Subcutaneous adipose tissue (tissue), 4 donors: ENCODE results near the gene RFTN1. TPM values are rescaled to one million over a fixed set of nuclear protein-coding genes. Genes with fewer than 3 reads are reported as not detected.

ENCODE experiments used
- total RNA-seq, 4 donors: library from RNA; depleted of rRNA; stranded (reverse); fragments of >200 nt; gene quantifications; one replicate each; pipeline ENCODE4 v1.1.0, GENCODE V29; 2016
- TF ChIP-seq, protein P1 (sequence below): fragments of 450-650 bp; IDR thresholded peaks from one replicate; pipeline ENCODE4 v1.5.1; 2016; ENCODE audit warnings: low read depth, mild to moderate bottlenecking, control low read depth, antibody characterized with exemption, moderate library complexity

The RFTN1 gene, protein sequence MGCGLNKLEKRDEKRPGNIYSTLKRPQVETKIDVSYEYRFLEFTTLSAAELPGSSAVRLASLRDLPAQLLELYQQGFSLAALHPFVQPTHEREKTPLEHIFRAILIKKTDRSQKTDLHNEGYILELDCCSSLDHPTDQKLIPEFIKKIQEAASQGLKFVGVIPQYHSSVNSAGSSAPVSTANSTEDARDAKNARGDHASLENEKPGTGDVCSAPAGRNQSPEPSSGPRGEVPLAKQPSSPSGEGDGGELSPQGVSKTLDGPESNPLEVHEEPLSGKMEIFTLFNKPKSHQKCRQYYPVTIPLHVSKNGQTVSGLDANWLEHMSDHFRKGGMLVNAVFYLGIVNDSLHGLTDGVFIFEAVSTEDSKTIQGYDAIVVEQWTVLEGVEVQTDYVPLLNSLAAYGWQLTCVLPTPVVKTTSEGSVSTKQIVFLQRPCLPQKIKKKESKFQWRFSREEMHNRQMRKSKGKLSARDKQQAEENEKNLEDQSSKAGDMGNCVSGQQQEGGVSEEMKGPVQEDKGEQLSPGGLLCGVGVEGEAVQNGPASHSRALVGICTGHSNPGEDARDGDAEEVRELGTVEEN
- total RNA-seq: 100 to 1,000 TPM in 2 of 4 donors, 10 to 100 TPM in 2; 58.1 to 116 (median 97.4) TPM

DNA sequence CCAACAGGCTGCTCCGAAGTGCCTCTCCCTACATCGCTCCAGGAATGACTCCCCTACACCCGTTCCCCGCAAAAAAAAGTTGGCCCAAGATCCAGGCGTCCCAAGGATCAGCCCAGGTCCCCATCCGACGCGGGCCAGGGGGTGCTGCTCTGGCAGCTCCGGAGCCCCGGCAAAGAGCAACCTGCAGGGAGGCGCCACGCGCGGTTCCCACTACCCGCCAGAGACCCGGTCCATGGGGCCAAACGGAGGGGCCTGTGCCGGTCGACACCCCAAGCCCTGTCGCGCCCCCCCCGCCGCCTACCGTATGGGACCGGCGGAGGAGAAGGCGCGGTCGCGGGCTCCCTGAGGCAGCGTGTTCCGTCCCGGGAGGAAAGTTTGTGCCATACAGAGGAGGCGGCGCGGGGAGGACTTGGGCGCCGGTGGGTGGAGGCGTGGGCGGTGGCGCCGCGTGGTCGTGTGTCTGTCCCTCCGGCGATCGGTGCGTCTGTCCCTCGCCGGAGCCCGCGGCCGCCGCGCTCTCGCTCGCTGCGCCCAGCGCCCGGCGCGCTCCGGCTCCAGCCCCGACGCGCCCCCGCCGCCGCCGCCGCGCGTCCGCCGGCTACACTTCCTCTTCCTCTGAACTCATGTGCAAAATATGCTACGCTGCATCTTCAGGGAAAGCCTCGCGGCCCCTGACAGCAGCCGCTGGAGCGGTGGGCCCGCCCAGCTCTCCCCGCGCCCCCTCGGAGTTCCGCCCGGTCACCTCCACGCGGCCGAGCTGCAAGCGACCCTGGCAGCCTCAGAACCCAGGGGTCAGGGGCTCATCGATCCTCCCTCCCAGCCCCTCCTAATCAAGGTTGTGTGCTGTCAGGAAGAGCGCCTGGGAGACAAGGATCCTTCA, at the start of gene RFTN1:
Gene RFTN1, minus strand, starts transcription at position 559 of the 880 bp plus-strand sequence. CDS start 19,830 bp downstream, outside the sequence.
- TF ChIP-seq, protein P1, sequence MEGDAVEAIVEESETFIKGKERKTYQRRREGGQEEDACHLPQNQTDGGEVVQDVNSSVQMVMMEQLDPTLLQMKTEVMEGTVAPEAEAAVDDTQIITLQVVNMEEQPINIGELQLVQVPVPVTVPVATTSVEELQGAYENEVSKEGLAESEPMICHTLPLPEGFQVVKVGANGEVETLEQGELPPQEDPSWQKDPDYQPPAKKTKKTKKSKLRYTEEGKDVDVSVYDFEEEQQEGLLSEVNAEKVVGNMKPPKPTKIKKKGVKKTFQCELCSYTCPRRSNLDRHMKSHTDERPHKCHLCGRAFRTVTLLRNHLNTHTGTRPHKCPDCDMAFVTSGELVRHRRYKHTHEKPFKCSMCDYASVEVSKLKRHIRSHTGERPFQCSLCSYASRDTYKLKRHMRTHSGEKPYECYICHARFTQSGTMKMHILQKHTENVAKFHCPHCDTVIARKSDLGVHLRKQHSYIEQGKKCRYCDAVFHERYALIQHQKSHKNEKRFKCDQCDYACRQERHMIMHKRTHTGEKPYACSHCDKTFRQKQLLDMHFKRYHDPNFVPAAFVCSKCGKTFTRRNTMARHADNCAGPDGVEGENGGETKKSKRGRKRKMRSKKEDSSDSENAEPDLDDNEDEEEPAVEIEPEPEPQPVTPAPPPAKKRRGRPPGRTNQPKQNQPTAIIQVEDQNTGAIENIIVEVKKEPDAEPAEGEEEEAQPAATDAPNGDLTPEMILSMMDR: no peak

DNA sequence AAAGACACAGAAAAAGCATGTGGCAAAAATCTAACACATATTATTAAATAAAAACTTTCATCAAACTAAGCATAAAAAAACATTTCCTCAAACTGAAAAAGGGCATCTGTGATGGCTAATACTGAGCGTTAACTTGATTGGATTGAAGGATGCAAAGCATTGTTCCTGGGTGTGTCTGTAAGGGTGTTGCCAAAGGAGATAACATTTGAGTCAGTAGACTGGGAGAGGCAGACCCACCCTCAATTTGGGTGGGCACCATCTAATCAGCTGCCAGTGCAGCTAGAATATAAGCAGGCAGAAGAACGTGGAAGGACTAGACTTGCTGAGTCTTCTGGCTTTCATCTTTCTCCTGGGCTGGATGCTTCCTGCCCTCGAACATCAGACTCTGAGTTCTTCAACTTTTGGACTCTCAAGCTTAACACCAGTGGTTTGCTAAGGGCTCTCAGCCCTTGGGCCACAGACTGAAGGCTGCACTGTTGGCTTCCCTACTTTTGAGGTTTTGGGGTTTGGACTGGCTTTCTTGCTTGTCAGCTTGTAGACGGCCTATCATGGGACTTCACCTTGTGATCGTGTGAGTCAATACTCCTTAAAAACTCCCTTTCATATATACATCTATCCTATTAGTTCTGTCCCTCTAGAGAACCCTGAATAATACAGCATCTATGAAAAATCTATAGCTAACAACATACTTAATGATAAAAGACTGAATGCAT, 46.3 kb upstream of the RFTN1 start:
- TF ChIP-seq, protein P1: no peak

DNA sequence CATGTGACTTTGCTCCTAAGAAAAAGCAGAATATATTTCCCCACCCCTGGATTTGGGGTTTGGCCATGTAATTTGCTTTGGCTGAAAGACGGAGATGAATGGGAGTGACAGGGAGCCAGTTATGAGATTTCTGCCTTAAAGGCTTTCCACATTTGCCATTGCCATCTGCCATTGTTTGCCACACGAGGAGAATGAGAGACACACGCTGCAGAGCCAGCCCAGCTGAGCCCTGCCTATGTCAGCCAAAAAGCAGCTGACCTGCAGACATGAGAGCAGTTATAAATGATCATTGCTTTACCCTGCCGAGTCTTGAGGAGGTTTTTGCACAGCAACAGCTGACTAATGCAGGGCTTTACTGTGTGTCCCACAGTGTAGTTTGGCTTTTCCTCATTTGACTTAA, 40.6 kb upstream of the RFTN1 start:
- TF ChIP-seq, protein P1: no peak

DNA sequence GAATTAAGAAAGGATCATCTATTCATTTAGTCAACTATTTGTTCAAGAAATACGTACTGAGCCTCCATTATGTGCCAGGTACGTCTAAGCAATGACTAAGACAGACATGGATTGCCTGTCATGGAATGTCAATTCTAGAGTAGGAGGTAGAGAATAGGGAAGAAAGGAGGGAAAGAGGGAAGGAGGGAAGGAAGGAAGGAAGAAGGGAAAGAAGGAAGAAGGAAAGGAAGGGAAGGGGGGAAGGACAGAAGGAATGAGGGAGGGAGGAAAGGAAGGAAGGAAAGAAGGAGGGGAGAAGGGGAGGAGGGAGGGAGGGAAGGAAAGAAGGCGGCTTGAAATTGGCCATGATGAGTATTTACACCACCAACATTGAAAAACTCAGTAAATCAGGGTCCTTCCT, 39.3 kb upstream of the RFTN1 start:
- TF ChIP-seq, protein P1: no peak

DNA sequence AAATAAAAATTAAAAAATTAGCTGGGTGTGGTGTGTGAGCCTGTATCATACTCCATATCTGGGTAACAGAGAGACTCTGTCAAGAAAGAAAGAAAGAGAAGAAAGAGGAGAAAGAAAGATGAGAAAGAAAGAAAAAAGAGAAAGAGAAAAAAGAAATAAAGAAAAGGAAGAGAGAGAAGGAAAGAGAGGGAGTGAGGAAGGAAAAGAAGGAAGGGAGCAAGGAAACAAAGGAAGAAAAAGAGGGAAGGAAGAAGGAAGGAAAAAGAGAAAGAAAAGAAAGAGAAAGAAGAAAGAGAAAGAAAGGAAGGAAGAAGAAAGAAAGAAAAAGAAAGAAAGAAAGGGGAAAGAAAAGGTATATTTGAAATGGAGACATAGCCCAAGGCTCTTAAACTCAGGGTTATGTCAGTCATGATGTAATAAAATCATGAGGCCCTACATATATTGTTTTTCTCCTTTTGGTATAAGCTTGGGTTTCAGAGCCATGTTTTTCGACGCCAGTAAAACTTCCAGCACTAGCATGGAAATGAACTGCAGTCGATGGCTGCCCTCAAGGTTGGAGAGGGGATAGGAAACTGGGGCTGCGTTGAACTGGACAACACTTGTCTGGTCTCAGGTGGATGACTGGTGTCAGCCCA, 38.0 kb upstream of the RFTN1 start:
- TF ChIP-seq, protein P1: no peak

DNA sequence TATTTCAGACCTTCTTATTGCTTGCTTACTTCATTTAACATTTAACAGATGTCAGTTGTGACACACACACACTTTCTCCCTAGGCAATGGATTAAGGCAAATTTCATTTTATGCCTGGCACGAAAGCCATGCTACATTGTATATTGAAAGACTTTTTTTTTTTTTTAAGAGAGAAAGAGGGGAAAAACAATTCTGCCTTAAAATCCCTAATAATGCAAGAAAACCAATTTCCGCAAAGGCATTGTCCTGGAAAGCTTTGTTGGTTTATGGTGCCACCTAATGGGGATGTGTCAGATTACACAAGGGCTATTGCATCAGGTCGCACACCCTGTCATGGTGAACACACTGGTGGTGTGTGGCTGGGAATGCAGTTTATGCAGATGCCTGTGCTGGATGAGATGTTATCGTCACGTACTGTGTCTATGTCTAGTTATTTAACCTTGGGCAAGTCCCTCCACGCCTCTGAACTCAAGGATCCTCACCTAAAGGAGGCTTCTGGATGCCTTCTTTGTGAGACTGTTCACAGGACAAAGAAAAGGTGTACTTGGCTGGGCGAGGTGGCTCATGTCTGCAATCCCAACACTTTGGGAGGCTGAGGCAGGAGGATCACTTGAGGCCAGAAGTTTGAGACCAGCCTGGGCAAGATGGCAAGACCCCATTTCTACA, 37.3 kb upstream of the RFTN1 start:
- TF ChIP-seq, protein P1: no peak
